GM18907 (cell line): ENCODE measurements around the gene AIG1.
"Not testable (repeated sequence)": the region's sequence is repeated elsewhere in the genome, so short reads cannot be mapped to it uniquely, and the experiment has no call there.

Experiments
- ATAC-seq: cut with Tn5 transposase; IDR thresholded peaks from one replicate; pipeline ENCODE4 v1.9.1; 2021; ENCODE audit warnings: mild to moderate bottlenecking, moderate library complexity; ENCODE audit not compliant: unreplicated experiment

Gene AIG1

GRCh38 chr6:143223895-143224294 is 163.2 kb downstream of the AIG1 start:
- ATAC-seq, result no peak

DNA sequence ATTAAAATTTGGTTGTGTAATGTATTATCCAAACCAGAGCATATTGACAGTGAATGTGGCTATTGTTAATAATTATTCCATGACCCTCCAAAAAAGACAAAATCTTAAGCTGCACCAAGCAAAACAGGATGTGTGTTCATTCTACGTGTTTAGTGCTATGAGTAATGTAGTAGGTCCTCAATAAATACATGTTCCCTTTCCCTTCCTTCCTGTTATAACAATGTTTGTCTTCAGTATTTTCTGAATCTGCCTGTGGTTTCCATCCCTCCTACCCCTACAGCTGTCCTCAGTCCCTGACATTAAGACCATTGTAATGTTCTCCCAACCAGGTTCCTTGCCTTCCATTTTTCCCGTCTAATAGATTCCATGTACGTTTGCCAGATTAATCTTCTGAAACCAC is 163.8 kb downstream of the AIG1 start:
- no peak for ATAC-seq

- no peak for ATAC-seq
These were observed 165.2 kb downstream of the AIG1 start for GRCh38 chr6:143225929-143226328.

DNA sequence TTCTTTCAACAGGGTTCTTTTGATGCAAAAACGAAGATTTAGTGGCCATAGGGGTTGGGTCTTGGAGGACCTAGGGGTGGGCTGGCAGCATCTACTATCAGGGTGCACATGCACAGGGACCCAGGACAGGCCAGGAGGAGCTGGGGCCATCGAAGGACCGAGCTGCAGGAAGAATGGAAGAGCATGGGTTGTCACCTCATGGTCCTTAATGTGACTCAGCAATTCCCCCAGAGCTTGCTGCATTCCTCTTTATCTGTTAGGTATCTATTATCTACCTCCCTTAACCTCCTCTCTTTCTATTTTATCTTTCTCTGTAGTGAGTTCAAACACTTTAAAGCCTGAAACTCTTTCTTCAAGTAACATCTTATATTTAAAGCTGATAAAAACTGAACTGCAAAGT is 167.0 kb downstream of the AIG1 start:
- no peak for ATAC-seq

DNA sequence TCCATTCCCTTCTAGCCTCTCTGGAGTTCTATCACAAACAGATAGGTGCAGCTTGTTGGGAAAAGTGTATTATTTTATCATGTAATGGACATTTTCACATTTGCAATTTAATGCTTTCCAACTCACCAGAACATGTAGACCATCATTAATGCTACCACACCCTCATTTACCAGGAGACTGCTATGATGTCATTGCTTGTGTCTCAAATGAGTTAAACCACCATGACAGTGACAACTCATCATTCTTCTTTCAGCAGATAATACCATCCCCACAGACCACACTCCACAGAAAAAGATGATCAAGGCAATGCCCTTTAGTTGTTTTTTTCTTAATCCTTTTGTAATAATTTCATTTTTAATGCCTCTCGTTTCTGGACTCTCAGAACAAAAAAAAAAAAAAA is 168.7 kb downstream of the AIG1 start:
- ATAC-seq, result no peak

GRCh38 chr6:143232849-143233248 is 172.2 kb downstream of the AIG1 start:
- no peak for ATAC-seq

DNA sequence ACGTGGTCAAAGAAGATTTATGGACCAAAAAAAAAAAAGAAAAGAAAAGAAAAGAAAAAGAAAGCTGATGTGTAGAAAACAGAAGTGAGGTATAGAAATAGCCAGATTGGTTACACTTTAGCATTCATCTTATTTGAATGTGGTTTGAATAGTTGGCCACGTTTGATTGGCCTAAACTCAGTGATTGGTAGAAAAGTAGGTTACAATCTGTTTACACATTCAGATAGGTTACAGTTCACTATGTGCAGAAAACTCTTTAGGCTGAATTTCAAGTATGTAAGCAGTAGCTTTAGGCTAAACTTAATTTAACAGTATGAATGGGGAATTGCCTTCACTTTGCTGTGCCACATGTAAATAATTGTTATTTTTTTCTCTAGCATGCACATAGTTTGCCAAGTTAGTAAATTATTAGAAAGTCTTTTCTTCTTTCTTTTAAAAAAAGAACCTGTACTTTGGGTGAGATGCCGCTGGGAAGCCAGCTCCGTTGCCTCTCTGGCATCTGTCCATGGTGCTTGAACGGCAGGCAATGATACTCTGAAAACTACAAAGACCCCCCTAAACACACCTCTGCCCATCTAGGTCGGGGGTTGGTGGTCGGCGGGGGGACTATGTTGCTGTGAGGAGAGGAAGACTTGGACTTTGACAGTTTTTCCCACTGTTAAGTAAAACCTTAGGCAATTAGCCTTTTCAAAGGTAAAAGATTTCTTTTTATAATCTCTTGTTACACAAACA is 173.0 kb downstream of the AIG1 start:
- no peak for ATAC-seq

- ATAC-seq, result no peak
These were observed 174.0 kb downstream of the AIG1 start for GRCh38 chr6:143234734-143235133.

- no peak for ATAC-seq
These were observed 175.6 kb downstream of the AIG1 start for GRCh38 chr6:143236151-143236798.

DNA sequence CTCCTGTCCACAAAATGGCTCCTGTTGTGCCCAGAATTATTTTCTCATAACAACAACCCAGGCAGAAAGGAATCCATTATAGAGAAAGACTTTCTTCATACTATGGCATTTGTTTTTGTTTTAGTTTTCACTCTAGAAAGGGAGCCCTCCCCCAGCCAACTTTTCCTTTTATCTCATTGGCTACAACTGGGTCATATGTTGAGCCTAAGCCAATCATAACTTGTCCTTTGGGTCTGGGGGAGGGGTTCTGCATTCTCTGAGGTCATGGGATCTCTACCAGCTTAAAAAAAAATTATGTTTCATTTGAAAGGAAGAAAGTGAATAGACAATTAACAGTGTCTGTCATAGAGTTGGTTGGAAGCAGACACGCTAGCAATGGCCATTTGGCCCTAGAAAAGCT is 177.6 kb downstream of the AIG1 start:
- no peak for ATAC-seq

GRCh38 chr6:143241111-143241510 is 180.4 kb downstream of the AIG1 start:
- no peak for ATAC-seq

- no peak for ATAC-seq
These were observed 181.2 kb downstream of the AIG1 start for GRCh38 chr6:143241911-143242310.

DNA sequence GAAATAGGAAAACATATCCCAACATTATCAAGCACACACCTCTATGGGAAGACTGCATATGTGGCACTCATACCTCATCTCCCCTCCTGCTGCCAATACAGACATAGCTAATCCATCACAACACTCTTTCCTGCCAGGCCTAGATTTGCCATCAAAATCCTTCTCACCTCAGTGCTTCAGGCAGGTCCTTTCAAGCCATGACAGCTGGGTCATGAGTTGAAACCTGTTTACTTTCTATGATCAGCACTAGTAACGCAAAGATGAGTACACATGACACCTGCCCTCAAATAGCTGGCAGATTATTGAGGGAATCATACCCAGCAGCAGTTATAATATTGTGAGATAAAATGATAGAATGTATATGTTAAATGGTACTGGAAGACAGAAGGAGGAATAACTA is 183.1 kb downstream of the AIG1 start:
- no peak for ATAC-seq

GRCh38 chr6:143245656-143246055 is 185.0 kb downstream of the AIG1 start:
- no peak for ATAC-seq

- ATAC-seq, result not testable (repeated sequence)
These were observed 185.6 kb downstream of the AIG1 start for GRCh38 chr6:143246166-143246775.

DNA sequence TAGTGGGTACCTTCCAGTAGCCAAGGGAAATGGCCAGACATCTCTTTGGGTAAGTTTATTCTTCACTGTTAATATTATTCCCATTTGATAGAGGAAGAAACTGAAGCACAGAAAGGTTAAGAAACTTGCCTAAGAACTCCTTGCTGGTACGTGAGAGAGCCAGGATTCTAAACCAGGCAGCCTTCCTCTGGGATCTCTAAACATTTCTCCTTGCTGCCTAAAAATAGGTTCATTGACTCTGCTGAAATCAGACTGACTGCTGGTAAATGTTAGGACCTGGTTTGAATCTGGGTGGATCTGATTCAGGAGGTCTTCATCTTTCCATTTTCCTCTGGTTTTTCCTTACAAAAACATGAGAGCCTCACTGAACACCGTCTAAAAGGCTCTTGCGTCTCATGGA is 186.9 kb downstream of the AIG1 start:
- no peak for ATAC-seq

DNA sequence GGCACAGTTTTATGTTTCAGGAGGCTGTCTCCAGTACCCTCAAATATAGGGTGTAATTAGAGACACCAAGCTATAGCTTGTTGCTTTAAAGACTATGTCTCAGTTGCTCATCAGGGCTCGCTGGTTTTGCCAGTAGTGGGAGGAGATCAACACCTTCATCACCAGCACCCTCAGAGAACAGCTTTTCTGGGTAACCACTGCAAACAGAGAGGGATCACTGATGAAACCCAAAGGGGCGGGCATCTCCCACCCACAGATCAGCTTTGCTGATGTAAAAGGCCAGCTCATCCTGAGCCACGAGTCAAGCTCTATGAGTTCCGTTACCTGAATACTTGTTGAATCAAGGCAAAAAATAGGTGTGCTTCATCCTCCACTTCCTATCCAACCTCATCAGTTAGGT is 187.7 kb downstream of the AIG1 start:
- no peak for ATAC-seq

GRCh38 chr6:143251288-143251687 is 190.6 kb downstream of the AIG1 start:
- ATAC-seq, result no peak

DNA sequence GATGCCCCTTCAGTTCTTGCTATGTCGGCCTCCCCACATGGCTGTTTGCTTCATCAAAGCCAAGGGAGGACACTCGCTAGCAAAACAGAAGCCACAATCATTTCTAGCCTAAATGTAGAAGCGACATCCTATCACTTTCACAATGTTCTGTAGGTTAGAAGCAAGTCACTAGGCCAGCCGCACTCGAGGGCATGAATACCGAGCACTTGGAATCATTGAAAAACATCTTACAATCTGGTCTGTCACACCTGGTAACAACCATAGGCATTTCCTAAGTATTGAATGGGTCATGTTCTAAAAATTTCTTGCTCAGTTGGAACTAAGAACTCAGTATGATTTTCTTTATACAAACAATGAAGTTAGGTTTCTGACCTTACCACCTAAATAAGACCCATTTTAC is 192.3 kb downstream of the AIG1 start:
- no peak for ATAC-seq

- no peak for ATAC-seq
These were observed 192.9 kb downstream of the AIG1 start for GRCh38 chr6:143253586-143253985.

DNA sequence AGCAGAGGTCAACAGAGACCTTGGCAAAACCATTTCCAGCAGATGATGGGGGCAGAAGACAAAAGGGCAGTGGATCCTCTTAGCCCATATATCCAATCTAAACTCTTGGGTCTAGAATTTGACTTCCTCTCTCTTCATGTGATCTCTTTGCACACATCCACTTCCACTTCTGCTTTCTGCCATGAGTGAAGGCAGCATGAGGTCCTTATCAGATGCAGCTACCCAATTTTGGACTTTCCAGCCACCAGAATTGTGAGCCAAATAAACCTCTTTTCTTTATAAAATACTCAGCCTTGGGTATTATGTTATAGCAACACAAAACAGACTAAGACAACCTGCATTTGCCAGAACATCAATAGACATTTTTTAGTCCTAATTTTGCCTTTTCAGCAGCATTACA is 198.3 kb downstream of the AIG1 start:
- no peak for ATAC-seq

- ATAC-seq, result no peak
These were observed 200.2 kb downstream of the AIG1 start for GRCh38 chr6:143260857-143261256.
